KG1 (cell line): ENCODE results near the gene SPTLC3.

Experiments
- DNase-seq: peaks from one replicate; lab custom pipeline; 2025; lab: John Stamatoyannopoulos, UW

SPTLC3 gene

DNA sequence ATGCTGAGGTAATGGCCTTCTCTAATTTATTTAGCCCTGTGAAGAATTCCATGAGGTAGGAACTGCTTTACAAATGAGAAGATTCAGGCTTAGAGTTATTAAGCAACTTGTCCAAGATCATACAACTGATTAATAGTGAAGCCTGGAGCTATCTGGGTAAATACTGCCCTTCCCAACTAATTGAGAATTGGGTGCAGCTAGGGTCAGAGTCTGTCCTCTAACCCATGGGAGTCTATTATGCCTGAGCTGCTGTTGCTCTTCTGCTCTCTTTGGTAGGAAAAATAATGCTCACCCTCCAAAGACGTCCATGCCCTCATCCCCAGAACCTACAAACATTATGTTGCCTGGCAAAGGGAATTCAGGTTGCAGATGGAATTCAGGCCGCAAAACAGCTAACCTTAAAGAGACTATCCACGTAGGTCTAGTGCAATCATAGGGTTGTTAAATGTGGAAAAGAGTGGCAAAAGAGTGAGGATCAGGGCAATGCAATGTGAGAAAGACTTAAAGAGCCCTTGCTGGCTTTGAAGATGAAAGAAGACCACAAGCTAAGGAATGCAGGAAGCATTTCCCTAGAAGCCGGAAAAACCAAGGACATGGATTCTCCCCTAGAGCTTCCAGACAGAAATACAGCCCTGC, 90.1 kb downstream of the SPTLC3 start:
- no peak for DNase-seq

DNA sequence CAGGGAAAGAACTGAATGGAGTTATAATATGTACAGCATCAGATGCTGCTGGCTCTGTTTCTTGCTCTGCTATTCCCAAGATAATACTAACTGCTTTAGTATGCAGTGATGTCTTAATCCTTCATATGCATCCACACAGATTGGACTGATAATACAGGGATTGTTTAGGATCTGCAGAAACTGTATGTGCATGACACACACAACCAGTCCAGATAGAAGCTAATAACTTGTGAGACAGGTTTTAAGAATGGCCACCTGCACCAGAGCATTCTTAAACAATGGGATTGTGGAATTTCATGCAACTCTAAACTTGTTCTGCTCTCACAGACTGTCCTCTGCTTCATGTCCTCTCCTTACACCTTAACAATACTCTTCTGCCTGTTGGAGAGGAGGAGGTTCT, 90.9 kb downstream of the SPTLC3 start:
- no peak for DNase-seq

DNA sequence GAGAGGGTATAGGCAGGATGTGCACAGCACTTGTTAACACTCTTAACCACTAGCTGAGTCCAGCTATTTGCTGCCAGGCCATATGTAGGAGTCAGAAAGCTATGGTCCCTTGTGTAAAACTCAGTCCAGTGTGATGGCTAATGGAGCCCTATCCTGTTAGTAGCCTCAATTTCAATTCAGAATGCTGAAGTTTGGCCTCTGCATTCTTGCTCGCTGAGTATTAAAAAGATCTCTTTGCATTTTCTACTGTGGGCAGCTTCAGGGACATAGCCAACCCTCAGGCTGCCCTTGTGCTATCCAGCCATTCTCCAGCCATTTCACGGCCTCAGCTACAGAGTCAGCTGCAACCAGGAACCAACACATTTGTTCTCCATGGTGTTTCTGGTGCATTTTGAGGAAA, 92.5 kb downstream of the SPTLC3 start:
- no peak for DNase-seq

DNA sequence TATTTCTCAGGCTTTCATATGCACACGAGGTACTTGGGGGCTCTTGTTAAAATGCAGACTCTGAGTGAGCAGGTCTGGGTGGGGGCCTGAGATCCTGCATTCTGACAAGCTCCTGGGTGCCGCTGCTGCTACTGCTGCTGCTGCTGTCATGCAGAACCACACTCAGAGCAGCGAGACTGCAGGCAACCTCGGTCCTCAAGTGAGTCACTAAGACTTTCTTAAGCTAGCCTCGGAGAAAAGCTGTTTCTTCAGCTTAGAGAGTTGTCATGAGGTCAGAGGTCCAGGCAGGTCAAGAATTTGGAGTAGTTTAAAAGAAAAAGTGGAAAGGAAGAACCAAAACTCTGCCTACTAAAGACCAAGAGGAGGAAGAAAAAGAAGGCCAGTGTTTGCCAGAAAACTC, 92.9 kb downstream of the SPTLC3 start:
- DNase-seq: no peak

DNA sequence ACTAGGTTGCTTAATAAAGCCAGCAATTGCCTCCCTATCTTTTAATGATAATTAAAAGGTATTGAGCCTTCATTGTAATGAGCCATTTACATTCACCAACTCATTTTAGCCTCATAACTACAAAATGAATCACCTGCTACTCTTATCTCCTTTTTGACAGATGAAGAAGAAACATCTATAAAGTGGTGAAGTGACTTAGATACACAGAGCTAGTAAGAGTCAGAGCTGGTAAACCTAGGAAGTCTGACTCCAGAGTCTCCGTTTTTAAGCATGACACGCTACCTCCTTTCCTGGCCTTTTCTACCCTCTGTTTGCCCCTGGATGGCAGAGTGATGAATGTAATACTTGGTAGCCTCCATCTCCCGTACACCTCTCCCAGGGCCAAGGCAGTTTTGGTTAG, 93.5 kb downstream of the SPTLC3 start:
- no peak for DNase-seq

DNA sequence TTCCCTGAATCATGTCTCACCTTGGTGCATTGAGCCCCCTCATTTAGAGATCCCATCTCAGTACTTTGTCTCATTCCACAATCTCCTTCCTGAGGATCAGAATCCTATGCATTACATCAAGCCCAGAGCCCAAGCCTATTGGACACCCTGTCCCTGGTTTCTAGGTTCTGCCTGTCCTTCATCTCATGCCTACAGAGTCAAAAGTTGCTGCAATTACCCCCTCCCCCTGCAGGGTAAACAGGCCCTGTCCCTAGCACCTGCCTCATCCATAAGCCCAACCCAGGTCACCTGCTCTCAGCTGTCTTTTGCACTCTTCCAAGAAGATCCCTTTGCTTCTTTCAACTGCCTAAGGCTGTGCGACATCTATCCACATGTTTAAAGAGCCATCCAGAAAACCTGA, 93.9 kb downstream of the SPTLC3 start:
- no peak for DNase-seq

DNA sequence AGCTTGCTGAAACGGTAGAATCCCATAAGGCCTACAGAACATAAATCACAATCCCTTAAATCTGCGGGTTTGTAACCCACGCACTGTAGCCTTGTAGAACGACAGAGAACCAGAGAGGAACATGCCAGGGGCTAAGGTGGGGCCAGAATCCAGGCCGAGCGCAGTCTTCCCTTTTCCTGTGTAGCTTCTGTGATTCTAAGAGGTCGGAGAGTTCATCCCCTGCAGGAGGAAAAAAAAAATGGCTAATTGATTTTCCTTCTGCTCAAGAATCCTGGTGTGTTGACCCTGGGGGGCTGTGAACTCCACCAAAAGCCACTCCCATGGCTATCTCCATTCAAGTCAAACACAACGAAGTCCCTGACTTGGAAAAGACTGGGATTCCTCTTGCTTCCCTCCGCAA, 96.3 kb downstream of the SPTLC3 start:
- DNase-seq: no peak

DNA sequence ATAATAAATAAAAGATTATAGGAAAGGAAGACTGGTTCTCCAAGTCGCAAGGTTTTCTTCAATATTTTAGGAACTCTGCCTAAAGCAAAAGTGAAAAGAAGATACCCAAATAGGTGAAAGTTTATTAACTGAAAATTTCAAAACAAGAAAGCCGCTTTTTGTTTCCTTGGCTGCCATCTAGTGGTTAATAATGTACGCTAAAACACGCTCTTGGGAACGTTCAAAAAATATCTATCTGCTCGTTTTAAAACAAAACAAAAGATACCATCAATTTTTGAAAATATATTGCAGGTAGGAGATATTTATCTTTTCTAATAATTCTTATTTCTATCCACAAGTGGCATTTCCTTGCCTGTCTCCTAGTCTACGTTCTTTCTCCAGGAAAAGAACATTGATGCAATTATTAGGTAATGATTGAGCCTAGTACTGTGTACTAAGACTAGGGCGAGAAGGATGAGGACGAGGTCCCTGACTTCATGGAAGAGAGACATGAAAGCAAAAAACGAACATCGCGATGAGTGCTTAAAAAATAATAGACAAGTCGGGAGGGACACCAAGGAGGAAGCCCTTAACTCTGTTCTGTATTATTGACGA, 97.2 kb downstream of the SPTLC3 start:
- peak; percentile 38 for DNase-seq

DNA sequence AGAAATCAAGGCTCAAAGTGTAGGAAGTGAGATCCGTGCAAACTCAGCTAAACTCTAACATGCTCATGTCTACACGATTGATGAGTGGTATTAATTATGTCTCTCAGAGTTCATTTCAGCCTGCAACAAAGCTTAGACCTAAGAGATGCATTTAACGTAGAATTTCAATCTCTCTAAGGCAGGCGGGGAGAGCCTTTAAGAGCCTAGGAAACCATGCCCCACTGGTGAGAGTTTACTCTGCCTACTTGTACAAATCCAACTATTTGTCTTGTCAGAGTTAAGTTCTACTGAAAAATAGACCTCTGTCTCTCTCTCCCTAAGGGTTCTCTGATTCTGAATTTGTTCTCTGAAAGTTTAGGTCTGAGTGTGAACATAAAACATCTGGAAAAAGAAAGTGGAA, 100.9 kb downstream of the SPTLC3 start:
- no peak for DNase-seq

DNA sequence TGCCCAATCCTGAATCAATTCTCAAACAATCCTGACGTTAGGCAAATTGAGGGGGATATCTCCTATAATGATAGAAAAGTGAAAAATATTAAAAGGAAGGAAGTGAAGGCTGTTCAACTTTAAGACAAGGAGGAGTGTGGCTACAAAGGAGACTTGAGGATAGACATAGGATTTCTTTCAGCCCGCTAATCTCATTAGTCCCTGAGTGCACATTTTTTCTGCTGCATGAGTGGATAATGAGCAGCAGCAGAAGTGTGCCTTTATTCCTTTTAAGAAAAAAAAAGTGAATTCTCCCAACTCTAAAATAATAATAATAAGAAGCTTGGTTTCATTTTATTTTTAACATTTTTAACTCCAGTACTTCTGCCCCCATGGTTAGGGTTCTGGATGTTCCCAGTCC, 102.0 kb downstream of the SPTLC3 start:
- DNase-seq: no peak

DNA sequence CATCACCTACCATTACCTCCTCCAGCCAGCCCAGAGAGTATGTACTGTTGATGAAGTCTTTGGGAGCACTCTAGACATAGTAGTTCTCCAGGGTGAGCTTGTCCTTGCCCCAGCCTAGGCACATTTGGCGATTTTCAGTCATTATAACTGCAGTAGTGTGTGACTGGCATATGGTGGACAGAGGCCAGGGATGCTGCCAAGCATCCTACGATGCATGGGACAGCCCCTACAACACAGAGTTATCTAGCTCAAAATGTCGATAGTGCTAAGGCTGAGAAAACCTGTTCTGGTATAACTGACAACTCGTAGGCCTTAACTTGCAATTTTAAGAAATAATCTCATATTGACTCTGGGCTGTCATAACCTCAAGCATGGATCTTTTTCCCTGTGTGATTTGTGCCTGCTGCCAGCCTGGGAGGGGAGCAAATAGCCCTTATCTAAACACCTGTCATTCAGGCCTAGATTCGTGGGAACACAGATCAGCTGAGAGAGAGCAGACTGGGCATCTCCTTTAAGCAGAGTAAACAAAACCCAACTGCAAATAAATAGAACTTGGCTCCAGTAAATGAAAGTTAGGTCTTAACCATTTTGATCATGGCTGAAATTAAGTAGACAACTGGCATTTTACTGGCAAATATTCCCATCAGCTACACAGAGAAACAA, 102.6 kb downstream of the SPTLC3 start:
- DNase-seq: no peak

DNA sequence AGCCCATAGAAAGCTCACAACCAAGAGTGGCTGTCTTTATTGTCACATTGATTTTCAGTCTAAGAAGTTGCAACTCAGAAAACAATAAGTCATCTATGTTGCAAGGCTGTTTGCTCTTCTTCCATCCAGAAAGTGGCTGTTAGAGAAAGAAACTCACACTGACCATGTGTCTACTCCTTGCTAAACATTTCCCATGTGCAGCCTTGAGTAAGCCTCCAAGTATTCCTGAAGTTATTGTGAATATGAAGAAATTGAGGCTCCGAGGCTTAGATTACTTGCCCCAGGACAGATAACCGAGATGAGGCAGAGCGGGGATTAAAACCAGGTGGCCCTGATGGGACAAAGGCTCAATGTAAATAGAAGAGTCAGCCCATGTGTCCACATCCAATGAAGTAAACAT, 105.0 kb downstream of the SPTLC3 start:
- no peak for DNase-seq

DNA sequence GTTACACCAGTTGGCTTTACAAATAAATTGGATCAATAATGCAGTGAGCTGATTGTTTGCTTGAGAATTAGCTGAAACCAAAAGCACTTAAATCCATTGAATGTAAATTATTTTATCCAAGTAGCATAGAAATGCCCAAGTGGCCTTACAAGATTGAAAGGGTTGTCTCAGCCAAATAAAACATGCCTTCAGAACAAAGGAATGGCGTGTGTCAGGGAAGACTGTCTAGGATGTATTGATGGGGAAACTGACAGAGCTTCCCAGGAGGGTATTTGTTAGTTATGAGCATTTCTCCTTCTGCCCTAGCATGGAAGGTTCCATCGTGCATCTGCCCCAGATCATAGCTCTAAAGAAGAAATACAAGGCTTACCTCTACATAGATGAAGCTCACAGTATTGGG, 108.4 kb downstream of the SPTLC3 start:
- no peak for DNase-seq

DNA sequence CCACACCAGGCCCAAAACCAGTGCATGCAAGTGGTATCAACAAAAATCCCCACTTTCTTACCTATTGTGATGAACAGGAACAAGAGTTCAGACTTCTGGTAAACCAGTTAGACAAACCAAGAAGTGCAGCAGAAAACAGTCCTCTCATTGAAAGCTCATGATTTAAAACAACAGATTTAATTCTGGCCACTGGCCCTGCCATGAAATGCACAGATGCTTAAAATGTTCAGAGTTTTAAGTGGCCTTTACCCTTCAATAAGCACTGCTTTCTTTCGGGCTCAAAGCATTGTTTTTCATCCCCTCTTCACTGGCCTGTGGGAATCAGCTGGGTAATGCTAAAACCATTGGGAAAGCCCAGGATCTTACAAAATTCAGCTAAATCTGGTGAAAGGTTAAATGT, 109.9 kb downstream of the SPTLC3 start:
- no peak for DNase-seq

DNA sequence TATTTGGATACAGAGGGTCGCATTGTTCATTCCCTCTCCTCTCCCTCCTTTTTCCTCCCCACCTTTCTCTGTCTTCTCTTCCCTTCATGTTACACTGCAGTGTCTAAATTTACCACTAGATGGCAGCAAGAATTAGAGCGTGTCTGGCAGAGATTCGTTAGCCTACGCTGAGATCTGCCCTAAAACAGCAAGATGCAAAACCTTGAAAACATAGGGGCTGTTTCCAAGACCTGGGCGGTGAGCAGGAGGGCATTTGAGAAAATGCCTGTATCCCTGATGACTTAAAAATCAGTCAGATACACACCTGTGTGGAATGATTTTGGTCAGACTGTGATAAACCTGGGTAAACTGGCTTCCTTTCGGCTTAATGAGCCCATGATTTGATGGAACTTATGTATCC, 110.8 kb downstream of the SPTLC3 start:
- DNase-seq: no peak

DNA sequence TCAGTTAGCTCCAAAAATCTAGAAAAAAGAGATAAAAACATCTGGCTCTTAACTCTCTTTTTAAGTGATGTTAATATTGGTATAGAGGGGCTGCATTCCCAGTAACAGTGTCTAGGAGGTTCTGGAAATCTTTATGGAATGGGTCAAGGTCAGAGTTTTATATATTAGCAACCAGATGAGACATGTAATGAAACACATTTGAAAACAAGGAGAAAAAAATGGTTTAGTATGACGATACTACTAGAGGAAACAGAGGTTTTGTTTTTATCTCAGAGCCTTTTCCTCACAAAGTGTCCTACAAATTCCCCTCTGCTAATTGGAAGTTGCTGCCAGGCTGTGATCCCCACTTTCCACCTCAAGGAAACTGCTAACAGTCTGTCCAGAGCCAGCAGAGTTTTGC, 111.7 kb downstream of the SPTLC3 start:
- no peak for DNase-seq

DNA sequence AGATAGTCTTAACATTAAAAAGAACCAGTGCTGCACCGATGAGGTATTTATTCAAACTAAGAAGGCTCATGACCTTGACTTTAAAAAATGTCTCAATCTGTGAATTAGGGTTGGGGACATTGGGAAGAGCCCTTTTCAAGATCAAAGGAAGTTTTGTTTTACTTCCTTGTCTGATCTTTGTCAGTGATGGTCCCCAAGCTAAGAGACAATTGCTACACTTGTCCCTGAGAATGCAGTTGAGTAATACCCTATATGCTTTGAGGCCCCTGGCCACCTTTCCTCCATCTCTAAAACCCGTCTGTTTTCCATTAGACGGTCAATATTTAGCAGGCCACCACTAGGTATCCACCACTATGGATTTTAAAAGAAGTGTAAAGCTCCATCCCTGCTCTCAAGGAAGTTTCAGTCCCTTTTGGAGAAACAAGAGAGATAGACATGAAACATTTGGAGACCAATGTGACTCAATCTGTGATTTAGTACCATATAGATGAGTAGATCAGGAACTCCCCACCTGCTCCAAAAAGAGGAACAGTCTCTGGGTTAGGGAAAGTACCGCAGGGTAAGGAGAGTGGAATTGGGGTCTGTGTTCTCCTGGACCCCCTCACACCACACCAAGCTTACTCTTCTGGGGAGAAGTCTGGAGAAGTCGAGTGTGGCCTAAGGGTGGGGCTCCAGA, 113.2 kb downstream of the SPTLC3 start:
- no peak for DNase-seq

DNA sequence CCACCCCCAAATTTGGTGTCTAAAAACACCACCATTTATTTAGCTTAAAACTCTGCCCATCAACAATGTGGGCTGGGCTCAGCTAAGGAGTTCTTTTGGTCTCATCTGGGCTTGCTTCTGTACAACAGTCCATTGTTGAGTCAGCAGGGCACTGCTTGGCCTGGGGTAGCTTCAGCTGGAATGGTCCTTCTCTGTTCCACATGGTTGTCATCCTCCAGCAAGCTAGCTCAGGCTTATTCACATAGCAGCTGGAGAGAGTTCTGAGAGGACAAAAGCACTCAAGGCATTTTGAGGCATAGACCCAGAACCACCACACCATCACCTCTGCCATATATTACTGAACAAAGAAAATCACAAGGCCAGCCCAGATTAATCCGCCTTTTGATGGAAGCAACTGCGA, 116.7 kb downstream of the SPTLC3 start:
- DNase-seq: no peak

DNA sequence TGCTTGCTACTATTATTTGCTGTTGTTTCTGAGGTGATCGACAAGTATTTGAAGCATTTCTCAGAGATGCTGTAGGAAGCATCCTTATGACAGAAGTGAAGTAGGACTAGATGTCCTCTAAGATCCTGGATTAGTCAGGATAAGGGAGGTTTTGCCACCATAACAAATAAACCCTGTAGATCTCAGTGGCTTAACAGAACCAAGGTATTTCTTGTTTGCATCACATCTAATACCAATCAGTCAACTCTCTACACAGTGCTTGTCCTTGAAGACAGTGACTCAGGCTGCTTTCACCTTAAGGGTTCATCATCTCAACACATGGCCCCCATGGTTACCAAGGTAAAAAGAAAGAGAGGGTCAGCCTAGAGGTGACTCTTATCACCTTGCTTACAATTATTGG, 119.4 kb downstream of the SPTLC3 start:
- DNase-seq: no peak

DNA sequence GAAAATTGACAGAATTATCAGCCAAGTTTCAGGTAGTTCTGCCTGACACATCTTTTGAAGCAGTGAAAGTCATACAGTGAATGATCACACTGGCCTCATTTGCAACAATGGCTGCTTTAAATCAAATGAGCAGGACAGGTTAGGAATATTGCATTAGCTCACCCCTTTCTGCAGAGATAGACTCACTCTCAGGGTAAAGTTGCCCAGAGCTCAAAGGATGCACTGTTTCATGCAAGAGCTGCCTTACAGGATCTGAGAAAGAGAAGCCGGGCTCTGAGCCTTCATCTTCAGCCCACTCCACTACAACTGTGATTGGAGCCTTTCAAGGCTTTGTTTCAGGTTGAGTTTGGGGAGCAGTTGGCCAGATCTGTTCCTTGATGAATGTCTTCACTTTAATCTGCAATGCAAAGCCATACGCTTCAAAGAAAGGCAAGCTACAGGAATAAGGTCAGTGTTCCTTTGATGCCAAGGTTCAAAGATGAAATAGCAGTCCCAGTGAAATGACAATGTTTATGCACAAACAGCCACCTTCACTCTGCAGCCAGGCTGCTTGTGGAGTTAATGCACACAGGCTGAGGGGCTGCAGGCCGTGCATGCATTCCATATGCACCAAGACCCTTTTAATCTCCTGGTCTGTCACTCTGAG, 121.4 kb downstream of the SPTLC3 start:
- DNase-seq: no peak

DNA sequence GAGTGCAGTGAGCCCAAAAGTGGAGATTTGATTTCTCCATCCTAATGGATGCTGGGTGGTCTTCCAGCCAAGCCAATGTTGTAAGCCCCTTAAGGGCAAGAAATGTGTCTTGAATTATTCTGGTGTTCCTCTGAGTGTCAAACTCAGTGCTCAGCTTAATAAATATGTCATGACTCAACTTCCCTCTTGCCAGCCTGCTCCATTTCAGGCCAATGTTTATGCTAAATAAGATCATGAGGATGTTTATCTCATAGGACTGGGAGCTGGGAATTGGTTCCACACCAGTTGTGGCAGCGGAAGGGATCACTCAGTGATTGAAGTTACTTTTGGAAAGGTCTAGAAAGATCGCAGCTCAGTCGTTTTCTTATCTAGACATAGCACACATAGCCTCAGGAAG, 121.9 kb downstream of the SPTLC3 start:
- DNase-seq: no peak

DNA sequence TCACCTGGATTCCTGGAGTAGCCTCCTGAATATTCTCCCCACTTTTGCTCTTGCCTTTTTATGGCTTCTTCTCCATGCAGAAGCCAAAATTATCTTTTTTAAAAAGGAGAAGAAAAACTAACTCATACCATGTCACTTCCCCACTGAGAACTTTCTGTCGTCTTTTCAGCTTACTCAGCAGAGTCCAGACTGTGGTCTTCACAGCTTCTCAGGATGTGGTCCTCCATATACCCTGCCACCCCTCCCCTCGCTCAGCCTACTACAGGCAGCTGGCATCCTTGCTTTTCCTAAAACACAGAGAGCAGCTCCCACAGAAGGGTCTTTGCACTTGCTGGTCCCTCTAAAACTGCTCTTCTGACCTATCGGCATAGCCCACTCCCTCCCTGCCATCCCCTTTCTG, 122.9 kb downstream of the SPTLC3 start:
- no peak for DNase-seq
